Gastrocnemius medialis (tissue), 4 donors: ENCODE data around the gene PI4KA. TPM values are rescaled to one million over a fixed set of nuclear protein-coding genes. Genes with fewer than 3 reads are reported as not detected.
A peak's percentile ranks its signal among the peaks of the same experiment; 100 is the strongest.

Source experiments
- ATAC-seq, 2 donors: fragments of 150-250 bp; one replicate each; pipeline ENCODE4 v1.9.1; 2016
- DNase-seq, 2 donors: peaks; one replicate each; pipeline ENCODE4 v3.0.0-alpha.2; 2019
- H3K27ac ChIP-seq, 4 donors: fragments of 200-600 bp; sonication (generic); 1 replicate in 1 of 4; 2 replicates in 3 of 4; pipeline ENCODE4 v1.5.1; 2016 to 2018; ENCODE audit warnings: mild to moderate bottlenecking in 2 of 4, moderate library complexity in 1 of 4
- H3K27me3 ChIP-seq, 3 donors: fragments of 200-600 bp; sonication (generic) in 2 of 3; 1 replicate in 1 of 3; 2 replicates in 2 of 3; pipeline versions ENCODE4 v1.5.1 to v1.6.0; 2016 to 2019; ENCODE audit warnings: mild to moderate bottlenecking in 1 of 3, moderate library complexity in 1 of 3
- H3K36me3 ChIP-seq, 2 donors: fragments of 200-600 bp; sonication (generic) in 1 of 2; one replicate each; pipeline ENCODE4 v1.5.1; 2017 to 2018
- H3K4me1 ChIP-seq, 2 donors: fragments of 200-600 bp; sonication (generic) in 1 of 2; one replicate each; pipeline ENCODE4 v1.5.1; 2016 to 2017; ENCODE audit warnings: mild to moderate bottlenecking in 2 of 2
- H3K4me3 ChIP-seq, 4 donors: fragments of 200-600 bp; sonication (generic) in 3 of 4; 1 replicate in 1 of 4; 2 replicates in 3 of 4; pipeline ENCODE4 v1.5.1; 2016 to 2019; ENCODE audit warnings: mild to moderate bottlenecking in 2 of 4
- H3K9me3 ChIP-seq, 3 donors: fragments of 200-600 bp; sonication (generic) in 2 of 3; 1 replicate in 1 of 3; 2 replicates in 2 of 3; pipeline ENCODE4 v1.5.1; 2016 to 2019
- POLR2A ChIP-seq, 2 donors: fragments of 450-650 bp; IDR thresholded peaks; one replicate each; pipeline ENCODE4 v1.6.1; 2017; ENCODE audit warnings: antibody characterized with exemption in 2 of 2, mild to moderate bottlenecking in 2 of 2, moderate library complexity in 2 of 2
- in situ Hi-C, 4 donors: fragments of 200-750 bp; cut with MboI; loops; one replicate each; pipeline versions ENCODE4 v1.15.0 to v1.8.0; 2017; ENCODE audit warnings: low sequenced_read_pairs in 4 of 4
- intact Hi-C: fragments of 100-400 bp; cut with DNase I; formaldehyde crosslinking; loops from one replicate; pipeline ENCODE4 v1.15.1; 2023; ENCODE audit warnings: low total_unique reads
- total RNA-seq, 4 donors: library from RNA; depleted of rRNA; stranded (reverse); fragments of >200 nt; gene quantifications; one replicate each; pipeline versions ENCODE4 v1.1.0 to v1.2.3, GENCODE V29; 2016
- TF ChIP-seq, protein P1 (sequence below), 5 experiments: fragments of 450-650 bp in 3 of 5; fragments of 200-600 bp in 2 of 5; sonication (generic) in 2 of 5; IDR thresholded peaks in 4 of 5; conservative IDR thresholded peaks in 1 of 5; 1 replicate in 4 of 5; 2 replicates in 1 of 5; pipeline ENCODE4 v1.5.1; 2016 to 2019; ENCODE audit warnings: antibody characterized with exemption in 5 of 5, mild to moderate bottlenecking in 3 of 5, moderate library complexity in 3 of 5

Gene PI4KA
- total RNA-seq, 4 donors from 2014 or later: 40.1 to 59.7 (median 45.4) TPM

DNA sequence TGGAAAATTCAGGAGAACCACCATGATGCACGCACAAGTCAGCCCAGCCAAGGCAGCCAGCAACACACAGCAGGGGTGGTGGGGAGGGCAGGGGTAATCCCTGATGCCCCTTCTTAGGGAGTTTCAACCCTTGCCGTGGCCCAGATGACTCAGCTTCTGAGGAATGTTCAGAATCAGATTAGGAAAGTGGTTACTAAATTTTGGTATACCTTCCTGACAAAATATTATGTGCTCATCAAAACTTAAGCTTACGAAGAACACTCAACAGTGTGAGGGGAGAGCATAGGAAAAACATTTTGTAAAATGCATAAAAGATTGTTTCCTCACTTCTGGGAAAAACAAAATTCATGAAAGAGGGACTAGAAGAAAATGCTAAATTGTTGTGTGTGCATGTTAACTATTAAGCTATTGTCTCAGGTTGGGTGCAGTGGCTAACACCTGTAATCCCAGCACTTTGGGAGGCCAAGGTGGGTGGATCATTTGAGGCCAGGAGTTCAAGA is 52.6 kb downstream of the PI4KA start:
- no peak for ATAC-seq
- Histone ChIP-seq H3K4me1 (no peaks in the 10 kb centered on the region), H3K36me3 (peaks cover 0 to 85% of the 10 kb centered on the region in 2 donors), H3K9me3 (no peaks in the 10 kb centered on the region), H3K27ac (no peak overlapping the region), H3K4me3 (no peak overlapping the region), H3K27me3 (no peaks in the 10 kb centered on the region)
- in situ Hi-C loops: no loop called here
- intact Hi-C loops: no loop called here
- TF ChIP-seq, protein P1, sequence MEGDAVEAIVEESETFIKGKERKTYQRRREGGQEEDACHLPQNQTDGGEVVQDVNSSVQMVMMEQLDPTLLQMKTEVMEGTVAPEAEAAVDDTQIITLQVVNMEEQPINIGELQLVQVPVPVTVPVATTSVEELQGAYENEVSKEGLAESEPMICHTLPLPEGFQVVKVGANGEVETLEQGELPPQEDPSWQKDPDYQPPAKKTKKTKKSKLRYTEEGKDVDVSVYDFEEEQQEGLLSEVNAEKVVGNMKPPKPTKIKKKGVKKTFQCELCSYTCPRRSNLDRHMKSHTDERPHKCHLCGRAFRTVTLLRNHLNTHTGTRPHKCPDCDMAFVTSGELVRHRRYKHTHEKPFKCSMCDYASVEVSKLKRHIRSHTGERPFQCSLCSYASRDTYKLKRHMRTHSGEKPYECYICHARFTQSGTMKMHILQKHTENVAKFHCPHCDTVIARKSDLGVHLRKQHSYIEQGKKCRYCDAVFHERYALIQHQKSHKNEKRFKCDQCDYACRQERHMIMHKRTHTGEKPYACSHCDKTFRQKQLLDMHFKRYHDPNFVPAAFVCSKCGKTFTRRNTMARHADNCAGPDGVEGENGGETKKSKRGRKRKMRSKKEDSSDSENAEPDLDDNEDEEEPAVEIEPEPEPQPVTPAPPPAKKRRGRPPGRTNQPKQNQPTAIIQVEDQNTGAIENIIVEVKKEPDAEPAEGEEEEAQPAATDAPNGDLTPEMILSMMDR (IDR thresholded peaks at IDR 0.05 in 4 of 5, conservative IDR thresholded peaks at IDR 0.05 in 1 of 5): no peak
- TF ChIP-seq POLR2A (IDR thresholded peaks at IDR 0.05): no peak
- no peak for DNase-seq

DNA sequence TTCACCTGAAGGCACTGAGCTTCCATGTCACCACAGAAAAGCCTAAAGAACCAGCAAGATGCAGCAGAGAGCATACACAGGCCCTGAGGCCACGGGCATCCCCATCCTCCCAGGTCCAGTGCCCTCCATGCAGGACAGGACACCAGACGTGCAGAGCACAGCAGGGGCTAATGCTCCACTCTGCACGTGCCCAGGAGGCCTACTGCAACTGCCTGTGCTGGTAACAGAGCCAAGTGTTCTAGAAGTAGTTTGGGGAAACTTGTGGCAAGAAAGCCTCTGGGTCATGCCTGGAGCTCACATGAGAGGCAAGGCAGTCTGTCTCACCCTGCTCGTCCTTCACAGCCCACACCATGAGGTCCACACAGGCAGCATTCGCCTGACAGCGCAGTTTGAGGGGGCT is 54.0 kb downstream of the PI4KA start:
- no peak for ATAC-seq
- TF ChIP-seq, protein P1 (IDR thresholded peaks at IDR 0.05 in 4 of 5, conservative IDR thresholded peaks at IDR 0.05 in 1 of 5): no peak
- TF ChIP-seq POLR2A (IDR thresholded peaks at IDR 0.05): no peak

DNA sequence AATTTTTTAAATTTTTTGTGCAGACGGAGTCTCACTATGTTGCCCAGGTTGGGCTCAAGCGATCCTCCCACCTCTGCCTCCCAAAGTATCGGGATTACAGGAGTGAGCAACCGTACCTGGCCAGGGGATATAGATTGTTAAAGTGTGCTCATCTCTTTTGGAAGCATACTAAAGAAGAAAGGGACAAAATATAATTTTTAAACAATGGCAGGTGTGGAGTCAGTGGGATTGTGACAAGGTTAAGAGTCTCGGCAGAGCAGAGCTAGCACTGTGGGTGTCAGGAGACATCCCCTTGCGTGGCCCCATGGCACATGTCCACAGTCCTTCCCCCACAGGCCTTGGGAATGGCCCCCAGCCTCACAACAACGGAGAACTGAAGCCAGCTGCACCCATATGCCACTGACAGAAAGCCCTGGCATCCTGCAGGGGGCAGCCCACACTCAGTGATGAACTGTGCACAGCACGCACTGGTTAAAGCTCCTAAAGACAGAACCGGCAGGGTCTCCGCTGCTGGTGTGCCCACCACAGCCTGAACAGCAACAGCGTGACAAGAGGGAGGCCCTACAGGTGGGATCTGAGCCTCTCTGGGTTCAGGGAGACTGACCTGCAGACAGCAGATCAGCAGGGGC is 54.8 kb downstream of the PI4KA start:
- TF ChIP-seq POLR2A (IDR thresholded peaks at IDR 0.05): no peak
- TF ChIP-seq, protein P1 (IDR thresholded peaks at IDR 0.05 in 4 of 5, conservative IDR thresholded peaks at IDR 0.05 in 1 of 5): peak in 1 of 5 experiments; percentile 10
- in situ Hi-C loops: no loop called here
- H3K4me1 ChIP-seq: no peaks in the 10 kb centered on the region
- H3K36me3 ChIP-seq: peaks cover 0 to 87% of the 10 kb centered on the region in 2 donors
- H3K9me3 ChIP-seq: no peaks in the 10 kb centered on the region
- DNase-seq (no peak), ATAC-seq (no peak)
- intact Hi-C loops: no loop called here
- H3K27ac ChIP-seq: no peak overlapping the region
- H3K4me3 ChIP-seq: no peak overlapping the region
- no peaks in the 10 kb centered on the region for H3K27me3 ChIP-seq

More for the DNA sequence above, 54.0 kb downstream of the PI4KA start:
- no peaks in the 10 kb centered on the region for H3K27me3 ChIP-seq
- no peak overlapping the region for H3K27ac ChIP-seq
- intact Hi-C loops: no loop called here
- no peaks in the 10 kb centered on the region for H3K4me1 ChIP-seq
- peaks cover 0 to 85% of the 10 kb centered on the region in 2 donors for H3K36me3 ChIP-seq
- no peak overlapping the region for H3K4me3 ChIP-seq
- H3K9me3 ChIP-seq: no peaks in the 10 kb centered on the region
- no peak for DNase-seq
- in situ Hi-C loops: no loop called here

DNA sequence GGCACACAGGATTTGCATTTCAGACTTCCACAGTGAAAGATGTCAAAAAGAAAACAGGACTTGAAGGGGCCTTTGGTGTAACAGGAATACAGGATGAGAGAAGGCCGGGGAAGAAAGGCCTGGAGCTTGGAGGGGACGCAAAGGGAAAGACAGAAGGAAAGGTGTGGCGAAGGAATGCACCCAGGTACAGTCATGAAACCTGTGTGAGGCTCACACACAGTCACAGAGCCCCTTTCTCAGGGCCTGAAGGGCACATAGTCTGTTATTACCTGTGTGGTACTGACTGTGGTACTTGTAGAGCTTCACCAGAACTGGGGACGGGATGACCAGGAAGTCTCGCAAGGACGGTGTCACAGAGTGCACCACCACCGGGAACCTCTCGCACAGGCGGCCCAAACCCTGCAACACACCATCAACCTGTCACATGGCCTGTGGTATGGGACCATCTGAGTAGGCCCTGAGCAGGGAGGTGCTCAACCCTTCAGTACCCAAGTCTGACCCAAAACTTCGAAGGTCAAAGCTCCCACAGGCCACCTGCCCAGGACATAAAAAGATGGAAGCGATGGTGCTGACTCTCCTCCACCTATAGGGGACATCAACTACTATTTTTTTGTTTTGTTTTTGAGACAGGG is 55.6 kb downstream of the PI4KA start:
- Histone ChIP-seq H3K27me3 (no peaks in the 10 kb centered on the region), H3K36me3 (peaks cover 0 to 92% of the 10 kb centered on the region in 2 donors), H3K27ac (no peak overlapping the region), H3K9me3 (no peaks in the 10 kb centered on the region), H3K4me3 (no peak overlapping the region), H3K4me1 (no peaks in the 10 kb centered on the region)
- intact Hi-C loops (no loop called here), in situ Hi-C loops (no loop called here)
- DNase-seq: no peak
- no peak for TF ChIP-seq POLR2A (IDR thresholded peaks at IDR 0.05)
- TF ChIP-seq, protein P1 (IDR thresholded peaks at IDR 0.05 in 4 of 5, conservative IDR thresholded peaks at IDR 0.05 in 1 of 5): no peak
- no peak for ATAC-seq
